GM12864 (cell line): ENCODE results near the gene NSG1.
A peak's percentile ranks its signal among the peaks of the same experiment; 100 is the strongest.

Experiments used
- DNase-seq: peaks from one replicate; pipeline ENCODE4 v3.0.0-alpha.2; 2011; ENCODE audit warnings: low read depth
- H3K4me3 ChIP-seq: 2 replicates; pipeline ENCODE4 v1.5.1; 2011; ENCODE audit warnings: mild to moderate bottlenecking, low read depth, low read length, control low read depth
- CTCF ChIP-seq: IDR thresholded peaks from 2 replicates; pipeline ENCODE4 v1.5.1; 2011; ENCODE audit warnings: low read depth, mild to moderate bottlenecking, moderate library complexity, low read length, control low read depth, inconsistent platforms; ENCODE audit errors: missing control alignments

NSG1 gene

DNA sequence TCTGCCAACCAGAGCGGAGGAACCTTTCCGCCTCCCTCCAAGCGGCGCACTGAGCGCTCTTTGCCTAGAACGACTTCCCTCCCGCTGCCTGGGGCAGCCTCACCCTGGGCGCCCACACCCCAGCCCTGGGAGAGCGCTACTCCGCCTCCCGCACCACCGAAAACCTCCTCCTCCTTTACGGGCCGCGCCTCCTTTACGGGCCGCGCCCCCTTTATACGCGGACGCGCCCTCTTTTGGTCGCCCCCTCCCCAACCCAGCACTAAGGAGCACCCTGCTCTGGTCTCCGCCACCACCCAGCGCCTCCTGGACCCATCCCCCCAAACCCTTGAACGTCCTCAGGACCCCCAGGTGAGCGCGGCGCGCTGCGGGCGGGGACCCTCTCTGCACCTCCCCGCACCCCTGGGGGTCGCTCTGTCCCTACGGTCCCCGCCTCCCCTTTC is 586 bp upstream of the NSG1 start:
- H3K4me3 ChIP-seq: peak overlapping the region; percentile 49
- DNase-seq: no peak
- no peak for TF ChIP-seq CTCF

DNA sequence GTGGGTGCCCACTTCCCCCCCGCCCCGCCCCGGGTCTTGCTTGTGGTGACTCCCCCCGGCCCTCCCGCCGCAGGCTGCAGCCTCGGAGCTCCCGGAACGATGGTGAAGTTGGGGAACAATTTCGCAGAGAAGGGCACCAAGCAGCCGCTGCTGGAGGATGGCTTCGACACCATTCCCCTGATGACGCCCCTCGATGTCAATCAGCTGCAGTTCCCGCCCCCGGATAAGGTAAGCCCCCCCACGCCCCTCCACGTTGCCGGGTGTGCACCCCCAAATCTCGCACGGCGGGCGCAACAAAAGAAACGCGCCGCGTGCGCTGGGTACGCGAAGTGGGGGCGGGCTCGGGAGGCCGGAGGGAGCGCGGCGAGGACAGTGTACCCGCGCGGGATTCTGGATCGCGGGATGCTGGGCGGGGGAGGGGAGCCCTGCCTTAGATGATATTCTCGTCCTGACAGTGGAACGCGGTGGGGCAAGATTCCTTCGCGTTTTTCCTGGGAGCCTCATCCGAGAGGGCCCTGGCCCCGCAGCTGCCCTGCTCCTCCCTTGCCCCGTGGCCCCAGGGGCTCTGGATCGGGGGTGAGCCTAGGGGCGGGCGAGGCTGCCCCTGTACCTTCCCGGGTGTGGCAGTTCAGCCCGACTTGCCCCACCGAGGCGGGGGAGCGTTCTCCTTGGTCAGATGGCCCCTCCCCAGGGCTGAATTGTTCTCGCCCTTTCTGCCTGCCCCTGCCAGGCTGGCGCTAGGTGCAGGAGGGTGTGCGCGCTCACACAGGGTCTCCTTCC is 819 bp downstream of the NSG1 start:
- H3K4me3 ChIP-seq: peak overlapping the region; percentile 49
- no peak for TF ChIP-seq CTCF
- no peak for DNase-seq

GRCh38 chr4:4388311-4388790 is 1.4 kb downstream of the NSG1 start:
- no peak for DNase-seq
- peak overlapping the region; percentile 49 for H3K4me3 ChIP-seq
- TF ChIP-seq CTCF: no peak

DNA sequence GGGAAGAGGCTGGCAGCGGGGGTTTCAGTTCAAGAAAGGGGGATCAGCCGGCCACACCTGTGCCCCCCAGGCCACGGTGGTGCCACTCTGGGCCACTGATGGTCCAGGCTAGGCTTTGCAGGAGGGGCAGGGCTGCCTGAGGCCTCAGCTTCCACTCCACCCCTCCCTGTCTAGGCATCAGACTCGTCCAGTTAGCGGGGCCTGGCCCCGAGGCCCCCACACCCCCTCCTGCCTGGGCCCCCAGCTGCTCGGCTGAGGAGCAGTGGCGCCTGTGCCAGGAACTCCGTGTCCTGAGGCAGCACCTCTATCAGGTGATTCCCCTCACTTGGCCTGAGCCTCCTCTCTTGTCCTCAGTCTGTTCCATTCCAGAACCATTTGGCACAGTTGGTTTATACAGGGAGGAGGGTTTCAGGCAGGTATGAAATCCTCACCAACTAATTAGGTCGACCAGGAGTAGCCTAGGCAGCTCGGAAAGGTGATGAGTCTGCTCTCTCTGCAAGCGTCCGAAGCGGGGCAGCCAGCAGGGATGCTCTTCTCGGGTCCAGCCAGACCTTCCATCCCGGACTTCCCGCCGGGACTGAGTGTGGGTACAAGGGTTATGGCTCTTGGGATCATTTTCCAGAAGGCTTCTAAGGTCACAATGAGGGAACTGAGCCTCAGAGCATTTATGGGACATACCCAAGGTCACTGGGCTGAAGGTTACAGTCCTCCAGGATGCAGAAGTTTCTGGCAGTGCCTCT is 2.1 kb downstream of the NSG1 start:
- DNase-seq: no peak
- no peak overlapping the region for H3K4me3 ChIP-seq
- no peak for TF ChIP-seq CTCF

DNA sequence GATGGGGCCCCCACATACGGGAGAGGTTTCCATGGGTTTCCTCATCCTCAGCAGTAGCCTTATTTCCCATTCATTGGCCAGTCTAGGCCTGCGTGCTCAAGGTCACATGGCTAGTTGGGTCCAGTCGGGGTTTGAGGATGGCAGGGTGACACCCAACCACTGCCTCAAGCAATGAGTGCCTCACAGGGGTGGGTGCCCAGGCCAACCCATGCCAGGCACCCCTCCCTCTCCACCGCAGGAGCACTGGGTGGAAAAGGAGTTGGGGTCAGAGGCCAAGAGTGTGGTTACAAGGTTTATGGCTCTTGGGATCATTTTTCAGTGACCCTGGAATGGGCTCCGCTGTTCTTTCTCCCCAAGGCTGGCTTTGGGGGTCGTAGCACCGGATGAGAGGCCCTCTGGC is 3.1 kb downstream of the NSG1 start:
- no peak overlapping the region for H3K4me3 ChIP-seq
- no peak for TF ChIP-seq CTCF
- DNase-seq: no peak

GRCh38 chr4:4390515-4391240 is 3.8 kb downstream of the NSG1 start:
- H3K4me3 ChIP-seq: no peak overlapping the region
- DNase-seq: no peak
- TF ChIP-seq CTCF: no peak
